Measurements from ENCODE around the gene LCE1C. TPM values are rescaled to one million over a fixed set of nuclear protein-coding genes. Genes with fewer than 3 reads are reported as not detected.
A peak's percentile ranks its signal among the peaks of the same experiment; 100 is the strongest.

The LCE1C gene, protein sequence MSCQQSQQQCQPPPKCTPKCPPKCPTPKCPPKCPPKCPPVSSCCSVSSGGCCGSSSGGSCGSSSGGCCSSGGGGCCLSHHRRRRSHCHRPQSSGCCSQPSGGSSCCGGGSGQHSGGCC
- polyA plus RNA-seq = under 1 TPM in 1 of 2 donors, not detected in 1; 0.32 TPM

DNA sequence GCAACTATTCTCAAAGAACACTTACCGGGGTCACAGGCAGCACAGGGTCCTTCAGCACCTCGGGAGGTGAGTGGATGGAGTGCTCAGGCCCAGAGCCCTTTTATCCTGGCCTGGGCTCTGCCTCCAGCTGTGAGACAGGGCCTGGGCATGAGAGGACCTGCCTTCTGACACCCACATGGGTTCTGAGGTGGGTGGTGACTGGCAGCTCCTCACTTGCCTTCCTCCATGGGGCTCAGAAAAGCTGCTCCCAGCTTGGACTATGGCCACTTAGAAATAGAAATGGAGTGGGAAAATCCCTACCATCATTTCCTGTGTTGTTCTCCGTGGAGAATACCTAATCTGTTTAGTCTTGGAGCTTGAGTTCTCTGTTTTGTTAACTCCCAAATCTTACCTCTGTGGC, at the start of gene LCE1C:
Gene LCE1C, minus strand, starts transcription at position 76 of the 400 bp plus-strand sequence. CDS start 1,173 bp downstream, outside the sequence.
- 32% methylated on average over 3 of the region's 3 CpGs for WGBS, 2 donors
- H3K4me1 ChIP-seq (ENCODE audit: control insufficient read depth in 2 of 2, insufficient read depth in 2 of 2, low read length in 1 of 2) = peaks cover 3 to 12% of the 10 kb centered on the region in 2 donors
- H3K27ac ChIP-seq (ENCODE audit: low read depth in 2 of 2, low read length in 1 of 2) = peak within 1 kb of the TSS in 1 of 2 donors; percentile 31
- H3K4me3 ChIP-seq (ENCODE audit: low read depth in 1 of 2, low read length in 2 of 2) = no peak within 1 kb of the TSS
- no peaks in the 10 kb centered on the region for H3K27me3 ChIP-seq (ENCODE audit: control insufficient read depth in 1 of 2, insufficient read depth in 2 of 2, low read length in 2 of 2)
- no peaks in the 10 kb centered on the region for H3K36me3 ChIP-seq (ENCODE audit: control insufficient read depth in 2 of 2, insufficient read depth in 2 of 2, low read length in 1 of 2)
- H3K9me3 ChIP-seq (ENCODE audit: control insufficient read depth in 2 of 2, insufficient read depth in 1 of 2, low read depth in 1 of 2, low read length in 1 of 2) = no peaks in the 10 kb centered on the region

DNA sequence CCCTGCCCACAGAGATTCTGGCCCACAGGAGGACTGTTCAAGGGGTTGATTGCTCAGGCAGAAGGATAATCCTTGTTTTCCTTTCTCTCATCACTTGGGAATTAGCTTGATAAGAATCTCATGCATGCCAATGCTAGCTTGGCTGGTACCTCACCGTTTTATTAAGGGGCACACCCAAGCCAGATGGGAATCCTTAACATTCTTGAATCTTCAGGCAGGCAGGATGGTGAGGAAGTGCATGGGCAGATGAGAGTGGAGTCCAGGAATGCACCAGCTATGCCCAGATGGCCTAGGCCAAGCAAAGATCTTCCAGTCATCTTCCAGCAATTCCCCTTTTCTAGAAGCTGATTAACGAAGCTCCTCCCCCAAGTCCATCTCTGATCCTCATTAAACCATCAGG, 49.2 kb upstream of the LCE1C start:
- H3K27me3 ChIP-seq (ENCODE audit: control insufficient read depth in 1 of 2, insufficient read depth in 2 of 2, low read length in 2 of 2) = no peaks in the 10 kb centered on the region
- H3K27ac ChIP-seq (ENCODE audit: low read depth in 2 of 2, low read length in 1 of 2) = no peak overlapping the region
- H3K4me1 ChIP-seq (ENCODE audit: control insufficient read depth in 2 of 2, insufficient read depth in 2 of 2, low read length in 1 of 2) = no peaks in the 10 kb centered on the region
- H3K4me3 ChIP-seq (ENCODE audit: low read depth in 1 of 2, low read length in 2 of 2) = no peak overlapping the region
- no peaks in the 10 kb centered on the region for H3K9me3 ChIP-seq (ENCODE audit: control insufficient read depth in 2 of 2, insufficient read depth in 1 of 2, low read depth in 1 of 2, low read length in 1 of 2)
- H3K36me3 ChIP-seq (ENCODE audit: control insufficient read depth in 2 of 2, insufficient read depth in 2 of 2, low read length in 1 of 2) = no peaks in the 10 kb centered on the region
- WGBS, 2 donors = 42 to 54% methylated on average over 2 of the region's 2 CpGs

DNA sequence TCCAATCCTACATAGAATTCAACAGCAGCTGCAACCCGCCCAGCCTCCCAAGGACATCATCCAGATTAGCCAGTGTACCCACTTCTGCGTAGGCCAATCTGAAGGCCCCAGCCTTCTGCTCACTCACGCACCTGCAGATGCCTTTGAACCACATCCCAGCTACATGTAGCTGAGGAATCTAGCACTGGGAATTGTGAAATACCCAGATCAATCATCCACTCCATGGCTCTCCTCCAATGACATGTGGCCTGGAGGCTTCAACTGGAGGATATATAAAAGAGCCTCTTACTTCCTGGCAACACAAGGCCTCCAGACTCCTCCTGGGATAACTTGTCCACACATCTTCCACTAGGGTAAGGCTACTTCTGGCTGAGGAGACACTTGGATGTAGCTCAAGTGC, 36.1 kb upstream of the LCE1C start, which contains the start of gene LCE6A:
Gene LCE6A, plus strand, starts transcription at position 301 of the 400 bp plus-strand sequence. CDS start 665 bp downstream, outside the sequence.
- 58 to 72% methylated on average over 3 of the region's 3 CpGs for WGBS, 2 donors
- Histone ChIP-seq H3K4me3 (ENCODE audit: low read depth in 1 of 2, low read length in 2 of 2) (no peak within 1 kb of the TSS), H3K9me3 (ENCODE audit: control insufficient read depth in 2 of 2, insufficient read depth in 1 of 2, low read depth in 1 of 2, low read length in 1 of 2) (no peaks in the 10 kb centered on the region), H3K4me1 (ENCODE audit: control insufficient read depth in 2 of 2, insufficient read depth in 2 of 2, low read length in 1 of 2) (no peaks in the 10 kb centered on the region), H3K27ac (ENCODE audit: low read depth in 2 of 2, low read length in 1 of 2) (no peak within 1 kb of the TSS), H3K27me3 (ENCODE audit: control insufficient read depth in 1 of 2, insufficient read depth in 2 of 2, low read length in 2 of 2) (no peaks in the 10 kb centered on the region), H3K36me3 (ENCODE audit: control insufficient read depth in 2 of 2, insufficient read depth in 2 of 2, low read length in 1 of 2) (no peaks in the 10 kb centered on the region)

DNA sequence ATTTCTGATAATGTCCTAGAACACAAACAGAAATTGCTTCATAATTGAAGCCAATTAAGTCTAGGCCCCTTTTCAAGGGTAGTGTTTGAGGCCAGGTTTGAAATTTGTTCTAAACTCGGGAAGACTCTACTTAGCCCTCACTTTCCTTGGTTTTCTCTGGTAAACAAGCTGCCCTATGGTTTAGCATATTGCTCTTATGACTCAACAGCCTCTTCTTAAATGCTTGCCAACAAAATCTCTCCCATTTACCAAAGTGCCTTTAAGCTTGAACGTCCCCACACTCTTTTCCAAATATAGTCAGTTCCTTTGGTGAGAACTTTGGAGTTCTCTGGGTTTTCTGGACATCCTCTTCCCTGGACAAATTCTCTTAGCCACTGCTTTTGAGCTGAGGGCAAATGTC, 30.4 kb upstream of the LCE1C start:
- no peaks in the 10 kb centered on the region for H3K36me3 ChIP-seq (ENCODE audit: control insufficient read depth in 2 of 2, insufficient read depth in 2 of 2, low read length in 1 of 2)
- H3K4me3 ChIP-seq (ENCODE audit: low read depth in 1 of 2, low read length in 2 of 2) = no peak overlapping the region
- no peaks in the 10 kb centered on the region for H3K27me3 ChIP-seq (ENCODE audit: control insufficient read depth in 1 of 2, insufficient read depth in 2 of 2, low read length in 2 of 2)
- H3K4me1 ChIP-seq (ENCODE audit: control insufficient read depth in 2 of 2, insufficient read depth in 2 of 2, low read length in 1 of 2) = no peaks in the 10 kb centered on the region
- no peaks in the 10 kb centered on the region for H3K9me3 ChIP-seq (ENCODE audit: control insufficient read depth in 2 of 2, insufficient read depth in 1 of 2, low read depth in 1 of 2, low read length in 1 of 2)
- 38 to 43% methylated on average over 2 of the region's 2 CpGs for WGBS, 2 donors
- H3K27ac ChIP-seq (ENCODE audit: low read depth in 2 of 2, low read length in 1 of 2) = no peak overlapping the region

DNA sequence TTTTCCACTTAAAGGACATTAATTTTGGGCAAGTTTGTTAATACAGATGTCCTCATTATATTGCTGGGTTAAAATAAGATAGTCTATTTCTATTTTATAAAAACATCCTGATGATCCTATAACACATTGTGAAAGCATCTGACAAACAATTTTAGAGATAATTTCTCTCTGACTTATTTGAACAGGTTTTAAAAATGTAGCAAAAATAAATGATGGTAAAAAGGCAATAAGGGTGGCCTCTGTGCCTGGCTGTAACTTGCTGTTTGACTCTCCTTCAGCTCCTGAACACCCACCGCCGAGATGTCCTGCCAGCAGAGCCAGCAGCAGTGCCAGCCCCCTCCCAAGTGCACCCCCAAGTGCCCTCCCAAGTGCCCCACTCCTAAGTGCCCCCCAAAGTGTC, 20.7 kb upstream of the LCE1C start, which contains the start of gene LCE1A:
Gene LCE1A, plus strand, starts transcription at position 301 of the 400 bp plus-strand sequence. Its CDS starts 0 bp downstream, at position 301.
- peaks cover 0 to 2% of the 10 kb centered on the region in 2 donors for H3K4me1 ChIP-seq (ENCODE audit: control insufficient read depth in 2 of 2, insufficient read depth in 2 of 2, low read length in 1 of 2)
- H3K36me3 ChIP-seq (ENCODE audit: control insufficient read depth in 2 of 2, insufficient read depth in 2 of 2, low read length in 1 of 2) = no peaks in the 10 kb centered on the region
- no peak within 1 kb of the TSS for H3K27ac ChIP-seq (ENCODE audit: low read depth in 2 of 2, low read length in 1 of 2)
- 81 to 87% methylated on average over 2 of the region's 2 CpGs for WGBS, 2 donors
- H3K4me3 ChIP-seq (ENCODE audit: low read depth in 1 of 2, low read length in 2 of 2) = no peak within 1 kb of the TSS
- no peaks in the 10 kb centered on the region for H3K27me3 ChIP-seq (ENCODE audit: control insufficient read depth in 1 of 2, insufficient read depth in 2 of 2, low read length in 2 of 2)
- H3K9me3 ChIP-seq (ENCODE audit: control insufficient read depth in 2 of 2, insufficient read depth in 1 of 2, low read depth in 1 of 2, low read length in 1 of 2) = no peaks in the 10 kb centered on the region

DNA sequence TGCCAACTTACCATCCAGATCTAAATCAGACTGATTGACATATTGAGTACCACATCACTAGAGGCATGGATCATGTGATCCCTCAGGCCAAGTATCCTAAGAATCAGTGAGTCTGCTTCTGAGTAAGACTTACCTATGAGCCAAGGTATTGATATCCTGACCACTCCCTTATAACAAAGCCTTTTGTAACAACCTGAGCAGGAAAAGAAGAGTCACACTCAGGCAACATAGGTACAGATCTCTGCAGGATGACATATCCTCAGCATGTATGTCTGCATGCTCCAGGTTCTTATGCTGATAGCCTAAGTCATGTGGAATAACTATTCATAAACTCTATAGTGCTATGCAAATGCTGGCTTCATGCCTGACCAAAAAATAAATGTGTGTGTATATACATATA, 18.5 kb upstream of the LCE1C start:
- Histone ChIP-seq H3K36me3 (ENCODE audit: control insufficient read depth in 2 of 2, insufficient read depth in 2 of 2, low read length in 1 of 2) (no peaks in the 10 kb centered on the region), H3K27me3 (ENCODE audit: control insufficient read depth in 1 of 2, insufficient read depth in 2 of 2, low read length in 2 of 2) (no peaks in the 10 kb centered on the region), H3K9me3 (ENCODE audit: control insufficient read depth in 2 of 2, insufficient read depth in 1 of 2, low read depth in 1 of 2, low read length in 1 of 2) (no peaks in the 10 kb centered on the region), H3K4me3 (ENCODE audit: low read depth in 1 of 2, low read length in 2 of 2) (no peak overlapping the region), H3K4me1 (ENCODE audit: control insufficient read depth in 2 of 2, insufficient read depth in 2 of 2, low read length in 1 of 2) (peaks cover 0 to 2% of the 10 kb centered on the region in 2 donors), H3K27ac (ENCODE audit: low read depth in 2 of 2, low read length in 1 of 2) (no peak overlapping the region)

DNA sequence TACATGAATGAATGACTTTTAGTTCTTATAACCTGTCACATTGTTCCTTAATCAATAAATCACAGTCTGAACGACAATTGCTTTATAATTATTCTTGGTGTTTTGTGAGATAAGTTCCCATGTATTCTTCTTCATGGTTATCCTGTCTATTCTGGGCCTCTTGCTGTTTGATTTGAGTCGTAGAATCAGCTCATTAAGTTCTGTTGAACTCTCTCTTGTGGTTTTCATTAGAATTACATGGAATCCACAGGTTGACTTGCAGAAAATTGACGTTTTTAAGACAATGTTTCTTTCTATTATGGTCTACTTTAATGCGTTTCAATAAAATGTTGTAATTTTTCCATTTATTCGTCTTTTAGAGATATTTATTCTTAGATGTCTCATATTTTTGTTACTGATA, 16.8 kb upstream of the LCE1C start:
- H3K27me3 ChIP-seq (ENCODE audit: control insufficient read depth in 1 of 2, insufficient read depth in 2 of 2, low read length in 2 of 2) = no peaks in the 10 kb centered on the region
- no peak overlapping the region for H3K4me3 ChIP-seq (ENCODE audit: low read depth in 1 of 2, low read length in 2 of 2)
- no peaks in the 10 kb centered on the region for H3K36me3 ChIP-seq (ENCODE audit: control insufficient read depth in 2 of 2, insufficient read depth in 2 of 2, low read length in 1 of 2)
- H3K4me1 ChIP-seq (ENCODE audit: control insufficient read depth in 2 of 2, insufficient read depth in 2 of 2, low read length in 1 of 2) = peaks cover 0 to 2% of the 10 kb centered on the region in 2 donors
- 45 to 57% methylated on average over 5 of the region's 5 CpGs for WGBS, 2 donors
- no peaks in the 10 kb centered on the region for H3K9me3 ChIP-seq (ENCODE audit: control insufficient read depth in 2 of 2, insufficient read depth in 1 of 2, low read depth in 1 of 2, low read length in 1 of 2)
- no peak overlapping the region for H3K27ac ChIP-seq (ENCODE audit: low read depth in 2 of 2, low read length in 1 of 2)

DNA sequence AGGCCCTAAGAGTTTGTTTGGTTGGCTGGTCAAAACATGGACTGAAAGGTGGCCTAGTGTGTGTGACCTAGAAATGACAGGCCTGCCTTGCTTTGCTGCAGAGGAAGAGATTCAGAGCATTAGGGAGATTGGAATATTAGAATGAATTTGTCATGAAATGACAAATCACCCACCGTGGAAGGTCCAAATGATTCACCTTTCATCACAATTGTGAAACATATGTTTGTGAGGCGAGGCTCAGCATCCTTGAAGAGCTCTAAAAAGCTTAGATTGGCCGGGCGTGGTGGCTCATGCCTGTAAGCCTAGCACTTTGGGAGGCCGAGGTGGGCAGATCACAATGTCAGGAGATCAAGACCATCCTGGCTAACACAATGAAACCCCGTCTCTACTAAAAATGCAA, 10.9 kb upstream of the LCE1C start:
- 62 to 71% methylated on average over 6 of the region's 6 CpGs for WGBS, 2 donors
- H3K4me1 ChIP-seq (ENCODE audit: control insufficient read depth in 2 of 2, insufficient read depth in 2 of 2, low read length in 1 of 2) = no peaks in the 10 kb centered on the region
- H3K9me3 ChIP-seq (ENCODE audit: control insufficient read depth in 2 of 2, insufficient read depth in 1 of 2, low read depth in 1 of 2, low read length in 1 of 2) = no peaks in the 10 kb centered on the region
- H3K27me3 ChIP-seq (ENCODE audit: control insufficient read depth in 1 of 2, insufficient read depth in 2 of 2, low read length in 2 of 2) = no peaks in the 10 kb centered on the region
- no peaks in the 10 kb centered on the region for H3K36me3 ChIP-seq (ENCODE audit: control insufficient read depth in 2 of 2, insufficient read depth in 2 of 2, low read length in 1 of 2)
- H3K4me3 ChIP-seq (ENCODE audit: low read depth in 1 of 2, low read length in 2 of 2) = no peak overlapping the region
- H3K27ac ChIP-seq (ENCODE audit: low read depth in 2 of 2, low read length in 1 of 2) = no peak overlapping the region

DNA sequence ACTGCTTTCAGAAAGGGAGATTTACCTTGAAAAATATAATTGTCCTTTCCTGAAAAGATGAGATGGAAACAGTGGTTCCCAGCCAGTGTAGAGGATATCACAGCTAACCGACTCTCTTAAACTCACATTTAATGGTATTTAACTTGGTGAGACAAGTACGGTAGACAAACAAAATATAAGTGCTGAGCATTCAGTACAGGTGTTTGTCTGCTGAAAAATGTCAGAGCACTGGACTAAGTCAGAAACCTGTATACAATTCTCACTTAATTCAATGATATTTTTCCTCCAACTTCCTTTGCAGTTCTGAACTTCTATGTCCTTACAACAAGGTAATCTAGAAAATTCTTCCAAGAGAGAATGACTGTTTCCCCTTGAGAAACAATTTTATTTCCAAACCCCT, 5.2 kb upstream of the LCE1C start, which contains the start of gene LCE1B:
Gene LCE1B, plus strand, starts transcription at position 301 of the 400 bp plus-strand sequence. CDS start 476 bp downstream, outside the sequence.
- Histone ChIP-seq H3K4me1 (ENCODE audit: control insufficient read depth in 2 of 2, insufficient read depth in 2 of 2, low read length in 1 of 2) (peaks cover 0 to 7% of the 10 kb centered on the region in 2 donors), H3K27ac (ENCODE audit: low read depth in 2 of 2, low read length in 1 of 2) (no peak within 1 kb of the TSS), H3K36me3 (ENCODE audit: control insufficient read depth in 2 of 2, insufficient read depth in 2 of 2, low read length in 1 of 2) (no peaks in the 10 kb centered on the region), H3K9me3 (ENCODE audit: control insufficient read depth in 2 of 2, insufficient read depth in 1 of 2, low read depth in 1 of 2, low read length in 1 of 2) (no peaks in the 10 kb centered on the region), H3K4me3 (ENCODE audit: low read depth in 1 of 2, low read length in 2 of 2) (no peak within 1 kb of the TSS), H3K27me3 (ENCODE audit: control insufficient read depth in 1 of 2, insufficient read depth in 2 of 2, low read length in 2 of 2) (no peaks in the 10 kb centered on the region)
- 78 to 84% methylated on average over 2 of the region's 2 CpGs for WGBS, 2 donors

DNA sequence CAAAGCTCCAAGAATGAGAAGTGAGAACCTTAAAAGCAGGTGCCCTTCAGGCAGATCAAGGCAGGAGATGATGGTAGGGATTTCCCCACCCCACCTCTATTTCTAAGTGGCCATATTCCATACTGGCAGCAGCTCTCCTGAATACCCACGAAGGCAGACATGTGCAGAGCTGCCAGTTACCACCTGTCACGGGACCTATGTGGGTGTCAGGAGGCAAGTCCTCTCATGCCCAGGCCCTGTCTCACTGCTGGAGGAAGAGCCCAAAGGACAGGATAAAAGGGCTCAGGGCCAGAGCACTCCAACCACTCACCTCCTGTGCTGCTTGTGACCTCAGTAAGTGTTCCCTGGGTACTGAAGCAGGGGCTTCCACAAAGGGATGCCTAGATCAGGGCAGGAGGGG, 4.6 kb upstream of the LCE1C start:
- H3K36me3 ChIP-seq (ENCODE audit: control insufficient read depth in 2 of 2, insufficient read depth in 2 of 2, low read length in 1 of 2) = no peaks in the 10 kb centered on the region
- H3K27ac ChIP-seq (ENCODE audit: low read depth in 2 of 2, low read length in 1 of 2) = no peak overlapping the region
- H3K4me1 ChIP-seq (ENCODE audit: control insufficient read depth in 2 of 2, insufficient read depth in 2 of 2, low read length in 1 of 2) = peaks cover 3 to 12% of the 10 kb centered on the region in 2 donors
- no peaks in the 10 kb centered on the region for H3K27me3 ChIP-seq (ENCODE audit: control insufficient read depth in 1 of 2, insufficient read depth in 2 of 2, low read length in 2 of 2)
- no peak overlapping the region for H3K4me3 ChIP-seq (ENCODE audit: low read depth in 1 of 2, low read length in 2 of 2)
- 46 to 68% methylated on average over 2 of the region's 2 CpGs for WGBS, 2 donors
- H3K9me3 ChIP-seq (ENCODE audit: control insufficient read depth in 2 of 2, insufficient read depth in 1 of 2, low read depth in 1 of 2, low read length in 1 of 2) = no peaks in the 10 kb centered on the region

Measured in esophagus (tissue), 2 donors.